ENCODE data around the gene SSBP3.

Gene SSBP3

GRCh38 chr1:54335011-54335754, 71.0 kb downstream of the SSBP3 start:
- DNase-seq (ENCODE audit: extremely low read depth in 1 of 2, low read depth in 1 of 2), result no peak

DNA sequence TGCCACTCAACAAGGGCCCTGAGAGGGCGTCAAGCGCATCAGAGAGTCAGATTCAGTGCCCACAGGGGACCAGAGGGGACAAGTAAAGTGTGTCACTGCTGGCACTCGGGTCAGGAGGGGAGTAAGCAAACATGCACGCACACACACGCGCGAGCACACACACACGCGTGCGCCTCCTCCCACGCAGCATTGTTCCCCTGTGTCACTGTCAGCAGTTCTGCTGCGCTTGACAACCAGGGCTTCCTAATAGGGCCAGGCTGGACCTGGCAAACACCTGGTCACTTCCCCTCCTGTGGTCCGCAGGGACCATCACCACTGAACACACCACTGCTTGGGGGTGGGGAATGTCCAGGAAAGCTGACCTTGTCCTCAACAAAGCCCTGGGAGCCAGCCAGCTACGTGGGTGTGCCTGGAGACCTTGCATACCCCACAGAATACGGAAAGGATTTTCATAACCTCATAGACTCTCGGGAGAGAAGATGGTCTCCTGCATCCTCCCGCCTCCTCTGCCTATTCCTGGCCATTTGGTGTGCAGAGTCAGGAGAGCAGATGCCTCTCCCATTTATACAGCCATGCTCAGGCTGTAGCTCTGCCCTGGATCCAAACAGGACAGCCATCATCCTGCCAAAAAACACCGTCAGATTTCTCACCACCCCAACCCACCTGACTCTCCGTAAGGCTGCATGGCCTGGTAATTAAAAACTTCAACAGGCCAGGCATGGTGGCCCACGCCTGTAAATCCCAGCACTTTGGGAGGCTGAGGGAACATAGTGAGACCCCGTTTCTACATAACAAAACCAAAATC, 73.2 kb downstream of the SSBP3 start:
- no peak for DNase-seq (ENCODE audit: extremely low read depth in 1 of 2, low read depth in 1 of 2)

GRCh38 chr1:54331843-54332463, 74.2 kb downstream of the SSBP3 start:
- no peak for DNase-seq (ENCODE audit: extremely low read depth in 1 of 2, low read depth in 1 of 2)

- DNase-seq (ENCODE audit: extremely low read depth in 1 of 2, low read depth in 1 of 2), result no peak
These were observed 75.0 kb downstream of the SSBP3 start for GRCh38 chr1:54331091-54331772.

DNA sequence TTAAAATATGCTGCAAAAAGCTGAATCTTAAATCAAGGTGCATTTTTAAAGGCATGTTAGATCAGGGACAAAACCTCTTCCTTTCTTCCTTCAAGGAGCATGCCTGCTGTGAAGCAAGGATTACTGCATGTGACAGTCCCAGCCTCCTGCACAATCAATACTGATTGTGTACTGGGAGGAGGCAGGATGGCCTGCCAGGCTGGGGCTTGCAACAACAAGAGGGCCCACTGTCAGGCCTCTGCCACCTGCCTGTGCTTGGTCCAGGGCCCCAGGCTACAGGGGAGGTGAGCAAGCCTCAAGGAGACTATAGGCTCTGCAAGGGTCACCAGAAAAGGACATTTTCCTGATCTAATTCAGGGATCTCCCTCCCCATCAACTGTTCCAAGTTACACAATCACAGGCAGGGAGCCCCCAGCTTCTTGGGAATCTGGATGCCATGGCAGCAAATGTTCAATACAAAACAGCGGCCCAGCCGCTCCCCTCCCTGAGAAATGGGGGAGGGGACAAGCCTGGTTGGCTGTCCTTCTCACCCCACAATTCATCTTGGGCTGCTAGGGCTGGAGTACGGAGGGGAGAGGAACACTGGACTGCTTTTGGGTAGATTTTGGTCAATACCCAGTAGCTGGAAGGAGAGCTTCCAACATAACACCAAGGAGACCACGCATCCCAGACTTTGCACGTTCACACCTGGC, 76.7 kb downstream of the SSBP3 start:
- no peak for DNase-seq (ENCODE audit: extremely low read depth in 1 of 2, low read depth in 1 of 2)

- DNase-seq (ENCODE audit: extremely low read depth in 1 of 2, low read depth in 1 of 2), result no peak
These were observed 78.0 kb downstream of the SSBP3 start for GRCh38 chr1:54328066-54328636.

GRCh38 chr1:54327386-54328065, 78.7 kb downstream of the SSBP3 start:
- no peak for DNase-seq (ENCODE audit: extremely low read depth in 1 of 2, low read depth in 1 of 2)

DNA sequence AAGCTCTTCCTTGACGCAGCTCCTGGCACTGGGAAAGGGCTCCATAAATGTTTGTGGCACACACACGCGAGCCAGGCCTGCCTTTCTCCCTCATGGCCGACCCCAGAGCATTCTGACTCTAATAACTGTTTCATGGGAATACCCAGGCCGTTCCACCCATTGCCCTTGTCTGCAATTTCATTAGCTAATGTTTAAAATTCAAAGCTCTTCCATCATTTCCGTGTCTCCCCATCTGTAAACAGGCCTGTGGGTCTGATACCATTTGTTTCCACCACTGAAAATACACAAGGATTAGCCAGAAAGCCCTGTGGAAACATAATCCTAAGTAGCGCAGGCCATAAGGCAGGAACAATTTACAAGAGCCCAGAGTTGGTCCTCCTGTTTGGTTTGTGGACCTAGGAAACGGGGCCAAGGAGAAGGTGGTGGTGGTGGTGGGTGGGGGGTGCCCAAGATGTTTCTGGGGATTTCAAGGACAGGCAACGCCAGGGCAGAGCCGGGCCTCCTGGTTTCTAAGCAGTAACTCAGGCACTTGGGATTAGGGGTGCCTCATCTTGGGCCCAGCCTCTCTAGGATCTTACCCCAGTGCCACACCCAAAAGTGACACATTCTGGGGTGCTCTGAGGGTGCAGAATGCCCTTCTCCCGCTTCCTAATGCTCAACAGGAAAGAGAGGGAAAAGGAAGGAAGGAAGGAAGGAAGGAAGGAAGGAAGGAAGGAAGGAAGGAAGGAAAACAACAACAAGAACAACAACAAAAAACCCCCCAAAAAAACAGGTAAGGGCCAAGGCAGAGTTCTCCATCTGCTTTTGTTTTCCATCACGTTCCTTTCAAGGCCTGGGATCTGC, 79.4 kb downstream of the SSBP3 start:
- DNase-seq (ENCODE audit: extremely low read depth in 1 of 2, low read depth in 1 of 2), result no peak

GRCh38 chr1:54325703-54326461, 80.3 kb downstream of the SSBP3 start:
- no peak for DNase-seq (ENCODE audit: extremely low read depth in 1 of 2, low read depth in 1 of 2)

DNA sequence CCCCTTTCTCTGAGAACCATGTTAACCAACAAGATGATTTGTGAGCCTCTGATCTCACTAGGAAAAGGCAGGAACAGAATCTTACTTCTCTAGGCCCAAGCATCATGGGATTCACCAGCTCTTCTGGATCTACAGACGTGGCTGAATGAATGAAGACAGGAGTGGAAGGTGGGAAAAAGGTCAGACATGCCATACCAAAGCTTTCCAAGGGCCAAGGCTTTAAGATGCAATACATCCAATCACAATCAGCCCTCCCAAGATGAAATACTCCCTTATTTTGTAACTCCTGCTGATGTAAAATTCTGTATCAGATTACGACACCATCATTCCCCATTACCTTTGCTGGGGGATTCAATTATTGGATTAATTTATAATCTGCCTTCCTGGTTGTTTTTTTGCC, 80.9 kb downstream of the SSBP3 start:
- no peak for DNase-seq (ENCODE audit: extremely low read depth in 1 of 2, low read depth in 1 of 2)

GRCh38 chr1:54324251-54325140, 81.7 kb downstream of the SSBP3 start:
- no peak for DNase-seq (ENCODE audit: extremely low read depth in 1 of 2, low read depth in 1 of 2)

DNA sequence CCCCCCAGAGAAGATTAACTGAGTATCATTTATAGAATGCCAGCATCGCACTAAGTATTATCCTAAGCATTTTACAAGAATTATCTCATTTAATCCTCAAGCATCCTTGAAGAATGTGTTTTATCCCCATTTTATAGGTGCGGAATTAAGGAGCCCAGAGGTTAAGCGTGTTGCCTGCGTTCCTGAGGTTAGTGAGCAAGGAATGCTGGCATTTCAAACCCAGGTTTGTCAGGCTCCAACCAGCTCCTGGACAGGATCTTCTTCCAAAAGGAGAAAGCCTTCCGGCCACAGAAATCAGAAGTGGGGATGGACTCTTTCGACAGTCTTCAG, 82.3 kb downstream of the SSBP3 start:
- no peak for DNase-seq (ENCODE audit: extremely low read depth in 1 of 2, low read depth in 1 of 2)

DNA sequence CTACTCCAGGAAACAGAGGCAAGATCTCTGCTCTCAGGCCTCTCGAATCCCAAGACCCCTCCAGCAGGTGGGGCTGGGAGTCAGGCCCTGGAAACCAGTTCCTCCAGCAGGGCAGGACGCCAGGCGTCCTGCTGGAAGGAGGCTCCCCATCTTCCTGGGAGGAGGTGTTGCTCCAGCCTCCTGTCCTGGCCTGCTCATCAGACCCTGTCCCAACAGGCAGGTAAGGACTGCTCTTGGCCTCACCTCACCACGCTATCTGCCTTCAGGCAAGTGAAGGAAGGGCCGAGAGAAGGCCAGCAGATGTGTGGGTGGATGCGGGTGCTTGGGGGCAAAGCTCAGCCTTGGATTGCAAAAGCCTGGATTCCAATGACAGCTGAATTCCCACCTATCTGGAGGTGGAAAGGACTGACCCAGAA, 82.9 kb downstream of the SSBP3 start:
- no peak for DNase-seq (ENCODE audit: extremely low read depth in 1 of 2, low read depth in 1 of 2)

- DNase-seq (ENCODE audit: extremely low read depth in 1 of 2, low read depth in 1 of 2), result no peak
These were observed 87.9 kb downstream of the SSBP3 start for GRCh38 chr1:54318246-54318814.

- no peak for DNase-seq (ENCODE audit: extremely low read depth in 1 of 2, low read depth in 1 of 2)
These were observed 89.1 kb downstream of the SSBP3 start for GRCh38 chr1:54317084-54317483.

DNA sequence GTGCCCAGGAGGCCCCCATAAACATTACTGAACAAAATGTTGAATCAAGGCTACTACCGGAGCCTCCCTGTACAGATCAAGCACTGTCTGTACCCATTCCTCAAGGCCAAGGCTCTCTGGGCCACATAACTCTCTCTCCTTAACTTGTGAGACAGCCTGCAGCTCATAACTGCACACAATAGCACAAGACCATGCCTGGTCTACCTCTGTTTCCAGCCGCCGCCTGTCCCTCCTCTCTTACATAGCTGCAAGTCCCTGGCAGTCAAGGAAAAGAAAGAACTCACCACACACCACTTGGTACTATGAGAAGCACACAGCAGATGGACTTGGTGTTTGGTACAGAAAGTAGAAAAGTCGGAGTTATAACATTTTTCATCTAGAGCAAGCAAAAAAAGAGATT, 91.1 kb downstream of the SSBP3 start:
- DNase-seq (ENCODE audit: extremely low read depth in 1 of 2, low read depth in 1 of 2), result no peak

DNA sequence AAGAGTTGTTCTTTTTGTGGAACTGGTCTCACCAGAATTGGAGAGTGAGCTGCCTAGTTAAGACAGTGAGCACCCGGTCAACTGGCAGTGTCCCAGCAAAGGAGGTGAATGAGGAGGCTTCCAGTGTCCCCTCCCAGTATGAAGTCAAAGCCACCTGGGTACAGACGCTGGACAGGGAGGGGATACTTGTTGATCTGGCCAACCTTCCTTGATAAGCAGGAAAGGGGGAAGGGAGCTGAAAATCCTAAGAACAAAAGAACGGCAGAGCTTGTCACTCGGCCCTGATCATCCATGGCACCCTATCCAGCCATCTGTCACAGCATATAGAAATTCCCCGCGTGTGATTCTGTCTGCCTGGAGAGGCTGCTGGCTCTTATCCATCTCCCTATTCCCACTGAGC, 91.5 kb downstream of the SSBP3 start:
- no peak for DNase-seq (ENCODE audit: extremely low read depth in 1 of 2, low read depth in 1 of 2)
